HG03565 (cell line): ENCODE results near the gene HUS1.
"Not testable (repeated sequence)": the region's sequence is repeated elsewhere in the genome, so short reads cannot be mapped to it uniquely, and the experiment has no call there.

Source experiments
- ATAC-seq: cut with Tn5 transposase; IDR thresholded peaks from one replicate; pipeline ENCODE4 v1.9.1; 2021; ENCODE audit warnings: mild to moderate bottlenecking, moderate library complexity; ENCODE audit not compliant: unreplicated experiment

The HUS1 gene

DNA sequence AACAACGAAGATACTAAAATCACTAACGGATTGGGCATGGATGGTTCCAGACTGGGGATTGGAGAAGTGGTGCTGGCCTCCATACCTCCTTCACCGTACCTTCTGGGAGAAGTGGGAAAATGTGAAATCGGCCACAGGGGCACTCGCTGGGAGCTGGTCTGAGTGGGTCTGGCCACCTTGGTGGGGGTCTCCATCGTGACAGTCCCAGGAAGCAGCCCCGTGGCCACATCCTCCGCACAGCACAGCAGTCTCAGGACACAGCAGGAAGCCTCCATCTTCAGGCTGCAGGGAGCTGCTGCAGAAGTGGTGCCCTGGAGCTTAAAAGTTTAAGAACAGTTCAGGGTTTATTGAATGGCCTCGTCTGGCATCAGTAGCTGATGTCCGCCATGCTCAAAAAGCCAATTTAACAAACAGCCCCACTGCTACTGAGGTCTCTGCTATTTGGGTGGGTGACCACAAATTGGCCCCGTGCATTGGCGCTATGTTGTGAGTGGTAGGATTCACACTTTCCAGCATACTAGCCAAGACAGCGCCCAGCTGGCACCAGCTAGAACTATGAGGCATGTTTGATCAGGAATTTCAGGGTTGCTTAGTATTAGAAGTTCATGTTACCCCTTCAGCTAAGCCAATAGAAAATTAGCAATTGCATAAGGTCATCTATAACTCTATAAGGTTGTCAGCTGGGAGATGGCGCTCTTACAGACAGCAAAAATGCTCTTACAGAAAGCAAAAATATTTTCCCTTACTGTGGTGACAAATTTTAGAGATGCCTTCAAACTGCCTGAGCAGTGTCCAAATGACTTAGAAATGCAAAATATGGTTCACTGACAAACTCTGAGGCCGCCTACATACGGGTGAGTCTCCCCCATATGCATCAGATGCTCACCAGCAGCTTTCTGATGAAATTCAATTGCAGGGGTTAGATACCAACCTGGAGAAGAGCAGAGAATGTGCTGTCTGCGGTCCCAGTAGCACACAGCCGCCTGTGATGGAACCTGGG, 48.1 kb downstream of the HUS1 start:
- ATAC-seq = no peak

DNA sequence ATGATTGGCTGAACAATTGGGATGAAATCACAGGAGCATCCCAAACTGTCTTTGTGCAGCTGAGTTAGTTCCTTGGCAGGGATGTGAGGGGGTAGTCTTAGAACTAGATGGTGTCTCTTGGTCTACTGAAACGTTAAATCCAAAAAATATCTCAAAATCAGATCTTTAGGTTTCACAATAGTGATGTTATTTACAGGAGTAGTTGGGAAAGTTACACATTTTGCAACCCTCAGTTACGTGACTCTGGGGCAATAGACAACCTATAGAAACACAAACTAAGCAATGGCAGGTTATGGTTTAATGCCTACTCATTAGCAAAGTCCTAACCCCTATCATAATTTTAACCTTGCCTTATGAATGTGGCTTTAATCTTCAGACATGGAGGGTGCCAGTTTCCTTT, 55.1 kb downstream of the HUS1 start:
- no peak for ATAC-seq

DNA sequence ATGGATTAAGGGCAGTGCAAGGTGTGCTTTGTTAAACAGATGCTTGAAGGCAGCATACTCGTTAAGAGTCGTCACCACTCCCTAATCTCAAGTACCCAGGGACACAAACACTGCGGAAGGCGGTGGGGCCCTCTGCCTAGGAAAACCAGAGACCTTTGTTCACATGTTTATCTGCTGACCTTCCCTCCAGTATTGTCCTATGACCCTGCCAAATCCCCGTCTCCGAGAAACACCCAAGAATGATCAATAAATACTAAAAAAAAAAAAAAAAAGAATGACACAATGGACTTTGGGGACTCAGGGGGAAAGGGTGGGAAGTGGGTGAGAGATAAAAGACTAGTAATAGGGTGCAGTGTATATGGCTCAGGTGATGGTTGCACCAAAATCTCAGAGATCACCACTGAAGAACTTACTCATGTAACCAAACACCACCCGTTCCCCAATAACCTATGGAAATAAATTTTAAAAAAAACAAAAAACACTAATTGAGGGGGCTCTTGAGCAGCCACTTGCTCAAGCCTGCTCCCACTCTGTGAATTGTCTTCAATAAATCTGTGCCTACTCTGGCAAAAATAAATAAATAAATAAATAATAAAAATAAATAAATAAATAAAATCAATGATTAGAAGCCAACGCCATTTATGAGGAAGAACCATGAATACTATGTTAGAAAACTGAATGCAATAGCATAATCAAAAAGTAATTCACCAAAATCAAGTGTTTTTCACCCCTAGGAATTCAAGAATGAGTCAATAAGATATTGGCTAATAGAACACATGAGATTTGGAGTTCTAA, 56.1 kb downstream of the HUS1 start:
- ATAC-seq = not testable (repeated sequence)

DNA sequence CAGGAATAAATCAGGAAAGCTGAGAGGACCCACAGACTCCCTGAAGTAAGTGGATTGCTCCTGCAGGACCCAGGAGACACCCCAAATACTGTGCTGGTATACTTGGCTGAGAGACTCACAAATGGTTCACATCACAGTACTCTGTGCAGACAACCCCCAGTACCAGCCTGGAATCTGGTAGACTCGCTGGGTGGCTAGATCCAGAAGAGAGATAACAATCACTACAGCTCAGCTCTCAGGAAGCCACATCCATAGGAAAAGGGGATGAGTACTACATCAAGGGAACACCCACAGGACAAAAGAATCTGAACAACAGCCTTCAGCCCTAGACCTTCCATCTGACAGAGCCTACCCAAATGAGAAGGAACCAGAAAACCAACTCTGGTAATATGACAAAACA, 62.9 kb downstream of the HUS1 start:
- not testable (repeated sequence) for ATAC-seq

DNA sequence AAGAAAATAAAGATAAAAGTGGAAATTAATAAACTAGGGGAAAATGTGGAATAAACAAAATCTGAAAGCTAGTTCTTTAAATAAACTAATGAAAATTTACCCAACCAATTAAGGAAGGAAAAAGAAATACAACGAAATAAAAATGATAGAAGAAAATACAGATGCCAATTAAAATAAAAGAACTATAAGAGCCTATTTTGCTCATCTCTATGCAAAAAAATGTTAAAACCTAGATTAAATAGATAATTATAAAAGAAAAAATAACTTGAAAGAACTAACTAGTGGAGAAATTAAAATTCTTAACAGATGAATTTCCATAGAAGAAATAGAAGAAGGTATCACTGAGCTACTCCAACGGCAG, 63.8 kb downstream of the HUS1 start:
- no peak for ATAC-seq

DNA sequence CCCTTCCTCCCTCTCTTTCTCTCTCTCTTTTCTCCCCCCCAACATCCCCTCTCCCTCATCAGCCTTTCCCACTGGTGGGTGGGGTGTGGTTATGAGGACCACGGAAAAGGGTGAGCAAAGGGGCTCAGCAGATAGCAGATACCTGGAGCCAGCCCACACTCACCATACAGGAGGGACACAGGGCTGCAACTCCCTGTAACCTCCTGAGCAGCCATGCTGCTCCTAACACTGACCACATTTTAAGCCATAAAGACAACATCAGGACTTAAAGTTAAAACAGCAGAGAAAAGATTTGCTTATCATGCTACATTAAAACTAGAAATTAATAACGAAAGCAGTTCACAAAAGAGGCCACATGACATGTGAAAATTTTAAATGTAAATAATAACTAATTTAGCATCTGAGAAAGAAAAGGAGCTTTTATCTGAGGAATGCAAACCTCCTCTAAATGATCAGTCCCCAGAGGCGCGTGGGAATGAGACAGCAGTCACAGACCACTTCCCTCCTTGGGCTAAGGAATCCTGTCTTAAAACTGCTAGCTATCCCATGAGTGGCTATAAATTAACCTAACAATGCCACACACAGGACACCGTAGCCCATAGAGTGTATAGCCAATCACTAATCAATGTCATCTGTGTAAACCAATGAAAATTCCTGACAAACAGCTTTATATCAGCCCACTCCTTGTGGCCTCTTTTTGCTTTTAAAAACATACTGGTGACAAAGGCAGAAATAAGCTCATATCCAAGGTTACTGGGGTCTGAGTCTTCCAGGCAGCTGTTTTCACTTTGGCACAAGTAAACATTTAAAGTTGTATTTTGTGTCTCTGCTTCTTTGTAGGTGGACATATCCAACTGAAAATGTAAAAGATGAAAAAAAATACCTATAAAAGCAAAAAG, 64.4 kb downstream of the HUS1 start:
- no peak for ATAC-seq
